HepG2 (cell line): ENCODE data around the gene NDUFS2. TPM values are rescaled to one million over a fixed set of nuclear protein-coding genes. Genes with fewer than 3 reads are reported as not detected.

Source experiments
- ESRRA ChIP-seq: sonication (generic); formaldehyde crosslinking; IDR thresholded peaks from 2 replicates; pipeline ENCODE4 v1.5.1; 2020; ENCODE audit warnings: mild to moderate bottlenecking, low read depth, missing genetic modification reagents
- GMEB1 ChIP-seq: sonication (generic); formaldehyde crosslinking; IDR thresholded peaks from 2 replicates; pipeline ENCODE4 v1.5.1; 2020; ENCODE audit warnings: missing genetic modification reagents, mild to moderate bottlenecking, borderline replicate concordance
- HOXD1 ChIP-seq: sonication (generic); formaldehyde crosslinking; IDR thresholded peaks from 2 replicates; pipeline ENCODE4 v1.5.0; 2020; ENCODE audit warnings: missing genetic modification reagents
- LBX2 ChIP-seq: sonication (generic); formaldehyde crosslinking; IDR thresholded peaks from 2 replicates; pipeline ENCODE4 v1.5.0; 2020; ENCODE audit warnings: missing genetic modification reagents, mild to moderate bottlenecking, borderline replicate concordance
- NR2F6 ChIP-seq, 2 experiments: IDR thresholded peaks; 2 replicates each; pipeline ENCODE4 v1.6.1; 2016; ENCODE audit warnings: antibody characterized with exemption in 1 of 2, mild to moderate bottlenecking in 1 of 2
- RAD51 ChIP-seq: fragments of 450-650 bp; IDR thresholded peaks from 2 replicates; pipeline ENCODE4 v1.6.1; 2016; ENCODE audit warnings: borderline replicate concordance
- SIX4 ChIP-seq: sonication (generic); formaldehyde crosslinking; IDR thresholded peaks from 2 replicates; pipeline ENCODE4 v1.4.0; 2020; ENCODE audit warnings: missing genetic modification reagents
- ZFP62 ChIP-seq: sonication (generic); formaldehyde crosslinking; IDR thresholded peaks from 2 replicates; pipeline ENCODE4 v1.4.0; 2020; ENCODE audit warnings: missing genetic modification reagents
- ZNF558 ChIP-seq: sonication (generic); formaldehyde crosslinking; IDR thresholded peaks from 2 replicates; pipeline ENCODE4 v1.9.0; 2022; ENCODE audit warnings: mild to moderate bottlenecking, missing genetic modification reagents, borderline replicate concordance
- ZNF75D ChIP-seq: sonication (generic); formaldehyde crosslinking; IDR thresholded peaks from 2 replicates; pipeline ENCODE4 v1.8.1; 2023; ENCODE audit warnings: missing genetic modification reagents, mild to moderate bottlenecking, borderline replicate concordance
- polyA plus RNA-seq, 8 experiments: library from polyadenylated mRNA; depleted of rRNA in 3 of 8; stranded (reverse) in 7 of 8; unstranded in 1 of 8; fragments of >200 nt; fragmentation: Illumina TruSeq in 4 of 8; extraction: Trizol in 4 of 8; gene quantifications; 2 replicates each; pipeline versions ENCODE4 v1.2.1 to v1.2.3, GENCODE V29; 2011 to 2016; ENCODE audit warnings: low read depth in 4 of 8, missing spikeins in 1 of 8, mixed read lengths in 1 of 8; ENCODE audit not compliant: insufficient read depth in 1 of 8
- total RNA-seq, 5 experiments: library from RNA; depleted of rRNA; stranded (reverse); fragments of >200 nt; fragmentation: Illumina TruSeq; extraction: Trizol; gene quantifications; 2 replicates each; pipeline ENCODE4 v1.2.3, GENCODE V29; 2016; ENCODE audit warnings: low read depth in 1 of 5
- TF ChIP-seq, protein P1 (sequence below): sonication (generic); formaldehyde crosslinking; IDR thresholded peaks from 2 replicates; pipeline ENCODE4 v1.4.0; 2020; ENCODE audit warnings: missing genetic modification reagents
- TF ChIP-seq, protein P2 (sequence below): sonication (generic); formaldehyde crosslinking; IDR thresholded peaks from 2 replicates; pipeline ENCODE4 v1.8.0; 2022; ENCODE audit warnings: missing genetic modification reagents, mild to moderate bottlenecking, inconsistent platforms, borderline replicate concordance
- TF ChIP-seq, protein P3 (sequence below): sonication (generic); formaldehyde crosslinking; conservative IDR thresholded peaks from 2 replicates; pipeline ENCODE4 v1.4.0; 2020; ENCODE audit warnings: missing genetic modification reagents
- TF ChIP-seq, protein P4 (sequence below): sonication (generic); formaldehyde crosslinking; IDR thresholded peaks from 2 replicates; pipeline ENCODE4 v1.4.0; 2020; ENCODE audit warnings: low read depth, mild to moderate bottlenecking, missing genetic modification reagents
- TF ChIP-seq, protein P5 (sequence below): sonication (generic); formaldehyde crosslinking; IDR thresholded peaks from 2 replicates; pipeline ENCODE4 v1.4.0; 2020; ENCODE audit warnings: missing genetic modification reagents

Gene NDUFS2
- total and polyA plus RNA-seq, 2 of the 13 experiments (the other 11 are each of a cell fraction or from before 2014, with no cell fraction given) = 89.9 to 118 TPM

DNA sequence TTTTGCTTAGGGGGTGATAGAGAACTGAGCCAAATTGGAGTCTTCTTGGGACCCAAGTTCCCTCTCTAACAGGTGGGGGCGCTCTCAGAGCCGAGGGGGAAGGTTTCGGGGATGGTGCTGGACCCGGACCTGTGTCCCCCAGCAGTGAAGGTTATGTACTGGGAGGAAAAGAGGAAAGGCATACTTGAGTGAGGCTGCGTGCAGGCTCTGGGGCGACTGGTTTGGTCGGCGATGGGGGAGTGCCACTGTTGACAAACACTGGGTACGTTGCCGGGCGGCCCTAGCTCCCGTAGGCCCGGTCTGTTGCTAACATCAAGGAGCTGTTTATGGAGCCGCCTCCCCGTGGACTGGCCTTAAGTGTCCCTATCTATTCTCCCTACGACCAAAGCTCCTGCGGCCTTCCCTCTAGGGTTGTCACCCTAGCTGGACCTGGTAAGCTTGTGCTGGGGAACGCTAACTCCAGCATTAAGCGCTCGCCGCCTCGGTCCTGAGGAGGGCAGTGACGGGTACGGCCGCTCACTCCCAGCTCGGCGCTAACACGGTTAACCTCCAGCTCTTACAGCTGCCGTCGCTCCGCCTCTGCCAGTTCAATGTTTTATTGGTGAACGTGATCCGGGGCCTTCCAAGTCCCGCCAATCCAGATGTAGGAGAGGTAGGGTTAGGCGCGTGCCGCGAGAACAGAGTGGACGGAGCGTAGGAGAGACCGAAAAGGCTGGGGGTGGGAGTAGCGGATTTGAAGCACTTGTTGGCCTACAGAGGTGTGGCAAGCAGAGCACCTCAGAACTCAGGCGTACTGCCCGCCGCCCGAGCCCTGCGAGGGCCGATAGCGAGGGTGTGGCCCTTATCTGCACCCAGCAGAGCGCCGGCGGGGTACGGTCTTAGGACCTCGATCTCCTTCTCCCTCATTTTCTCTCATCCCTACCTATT lies 36.2 kb upstream of the NDUFS2 start, which contains the start of gene PPOX (continued):
- TF ChIP-seq, protein P1, sequence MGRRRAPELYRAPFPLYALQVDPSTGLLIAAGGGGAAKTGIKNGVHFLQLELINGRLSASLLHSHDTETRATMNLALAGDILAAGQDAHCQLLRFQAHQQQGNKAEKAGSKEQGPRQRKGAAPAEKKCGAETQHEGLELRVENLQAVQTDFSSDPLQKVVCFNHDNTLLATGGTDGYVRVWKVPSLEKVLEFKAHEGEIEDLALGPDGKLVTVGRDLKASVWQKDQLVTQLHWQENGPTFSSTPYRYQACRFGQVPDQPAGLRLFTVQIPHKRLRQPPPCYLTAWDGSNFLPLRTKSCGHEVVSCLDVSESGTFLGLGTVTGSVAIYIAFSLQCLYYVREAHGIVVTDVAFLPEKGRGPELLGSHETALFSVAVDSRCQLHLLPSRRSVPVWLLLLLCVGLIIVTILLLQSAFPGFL (CRISPR knock-in tag) = no peak
- TF ChIP-seq ZNF75D (CRISPR knock-in tag) (no peak), HOXD1 (CRISPR knock-in tag) (peak; percentile 81; the same call in 1 of the 2 replicates), NR2F6 (IDR thresholded peaks at IDR 0.05) (no peak), NR2F6 (CRISPR knock-in tag; IDR thresholded peaks at IDR 0.05) (no peak; the same call in 1 of the 2 replicates), ZNF558 (CRISPR knock-in tag) (0 out of 2 replicates have a peak, but pooled peaks have one; percentile 41), SIX4 (no peak), GMEB1 (peak; percentile 84), RAD51 (no peak), LBX2 (CRISPR knock-in tag) (0 out of 2 replicates have a peak, but pooled peaks have one; percentile 22), ESRRA (no peak; the same call in 1 of the 2 replicates), ZFP62 (no peak)
- TF ChIP-seq, protein P2, sequence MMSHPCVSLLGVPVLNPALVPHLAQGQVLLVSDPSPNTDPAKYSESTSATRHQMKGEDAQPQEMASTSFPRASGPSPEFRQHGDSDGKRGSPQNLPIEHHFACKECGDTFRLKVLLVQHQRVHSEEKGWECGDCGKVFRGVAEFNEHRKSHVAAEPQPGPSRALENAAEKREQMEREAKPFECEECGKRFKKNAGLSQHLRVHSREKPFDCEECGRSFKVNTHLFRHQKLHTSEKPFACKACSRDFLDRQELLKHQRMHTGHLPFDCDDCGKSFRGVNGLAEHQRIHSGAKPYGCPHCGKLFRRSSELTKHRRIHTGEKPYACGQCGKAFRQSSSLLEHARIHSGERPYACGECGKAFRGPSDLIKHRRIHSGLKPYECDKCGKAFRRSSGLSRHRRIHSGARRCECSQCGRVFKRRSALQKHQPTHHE = peak; percentile 29; the same call in 1 of the 2 replicates
- TF ChIP-seq, protein P3, sequence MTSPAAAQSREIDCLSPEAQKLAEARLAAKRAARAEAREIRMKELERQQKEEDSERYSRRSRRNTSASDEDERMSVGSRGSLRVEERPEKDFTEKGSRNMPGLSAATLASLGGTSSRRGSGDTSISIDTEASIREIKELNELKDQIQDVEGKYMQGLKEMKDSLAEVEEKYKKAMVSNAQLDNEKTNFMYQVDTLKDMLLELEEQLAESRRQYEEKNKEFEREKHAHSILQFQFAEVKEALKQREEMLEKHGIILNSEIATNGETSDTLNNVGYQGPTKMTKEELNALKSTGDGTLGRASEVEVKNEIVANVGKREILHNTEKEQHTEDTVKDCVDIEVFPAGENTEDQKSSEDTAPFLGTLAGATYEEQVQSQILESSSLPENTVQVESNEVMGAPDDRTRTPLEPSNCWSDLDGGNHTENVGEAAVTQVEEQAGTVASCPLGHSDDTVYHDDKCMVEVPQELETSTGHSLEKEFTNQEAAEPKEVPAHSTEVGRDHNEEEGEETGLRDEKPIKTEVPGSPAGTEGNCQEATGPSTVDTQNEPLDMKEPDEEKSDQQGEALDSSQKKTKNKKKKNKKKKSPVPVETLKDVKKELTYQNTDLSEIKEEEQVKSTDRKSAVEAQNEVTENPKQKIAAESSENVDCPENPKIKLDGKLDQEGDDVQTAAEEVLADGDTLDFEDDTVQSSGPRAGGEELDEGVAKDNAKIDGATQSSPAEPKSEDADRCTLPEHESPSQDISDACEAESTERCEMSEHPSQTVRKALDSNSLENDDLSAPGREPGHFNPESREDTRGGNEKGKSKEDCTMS (CRISPR knock-in tag) = no peak
- TF ChIP-seq, protein P4, sequence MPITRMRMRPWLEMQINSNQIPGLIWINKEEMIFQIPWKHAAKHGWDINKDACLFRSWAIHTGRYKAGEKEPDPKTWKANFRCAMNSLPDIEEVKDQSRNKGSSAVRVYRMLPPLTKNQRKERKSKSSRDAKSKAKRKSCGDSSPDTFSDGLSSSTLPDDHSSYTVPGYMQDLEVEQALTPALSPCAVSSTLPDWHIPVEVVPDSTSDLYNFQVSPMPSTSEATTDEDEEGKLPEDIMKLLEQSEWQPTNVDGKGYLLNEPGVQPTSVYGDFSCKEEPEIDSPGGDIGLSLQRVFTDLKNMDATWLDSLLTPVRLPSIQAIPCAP (CRISPR knock-in tag) = no peak
- TF ChIP-seq, protein P5, sequence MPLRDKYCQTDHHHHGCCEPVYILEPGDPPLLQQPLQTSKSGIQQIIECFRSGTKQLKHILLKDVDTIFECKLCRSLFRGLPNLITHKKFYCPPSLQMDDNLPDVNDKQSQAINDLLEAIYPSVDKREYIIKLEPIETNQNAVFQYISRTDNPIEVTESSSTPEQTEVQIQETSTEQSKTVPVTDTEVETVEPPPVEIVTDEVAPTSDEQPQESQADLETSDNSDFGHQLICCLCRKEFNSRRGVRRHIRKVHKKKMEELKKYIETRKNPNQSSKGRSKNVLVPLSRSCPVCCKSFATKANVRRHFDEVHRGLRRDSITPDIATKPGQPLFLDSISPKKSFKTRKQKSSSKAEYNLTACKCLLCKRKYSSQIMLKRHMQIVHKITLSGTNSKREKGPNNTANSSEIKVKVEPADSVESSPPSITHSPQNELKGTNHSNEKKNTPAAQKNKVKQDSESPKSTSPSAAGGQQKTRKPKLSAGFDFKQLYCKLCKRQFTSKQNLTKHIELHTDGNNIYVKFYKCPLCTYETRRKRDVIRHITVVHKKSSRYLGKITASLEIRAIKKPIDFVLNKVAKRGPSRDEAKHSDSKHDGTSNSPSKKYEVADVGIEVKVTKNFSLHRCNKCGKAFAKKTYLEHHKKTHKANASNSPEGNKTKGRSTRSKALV (CRISPR knock-in tag) = no peak
